Activated gamma-delta T cell treated with Interleukin-2 at 50 U/mL for 16 hours (primary cell): ENCODE results near the gene GNAL.

Experiments used
- DNase-seq: peaks from one replicate; pipeline ENCODE4 v3.0.0-alpha.2; 2020

Gene GNAL

GRCh38 chr18:11775436-11776174 is 86.5 kb downstream of the GNAL start:
- no peak for DNase-seq

GRCh38 chr18:11780042-11780441 is 91.0 kb downstream of the GNAL start:
- no peak for DNase-seq

GRCh38 chr18:11783716-11784331 is 94.8 kb downstream of the GNAL start:
- no peak for DNase-seq

- no peak for DNase-seq
These were observed 95.7 kb downstream of the GNAL start for GRCh38 chr18:11784674-11785304.

- no peak for DNase-seq
These were observed 96.5 kb downstream of the GNAL start for GRCh38 chr18:11785444-11786055.

GRCh38 chr18:11789716-11790510 is 100.8 kb downstream of the GNAL start:
- DNase-seq, result no peak

GRCh38 chr18:11791131-11791530 is 102.1 kb downstream of the GNAL start:
- DNase-seq, result no peak

- DNase-seq, result no peak
These were observed 103.6 kb downstream of the GNAL start for GRCh38 chr18:11792632-11793031.

- no peak for DNase-seq
These were observed 105.1 kb downstream of the GNAL start for GRCh38 chr18:11794195-11794594.

- no peak for DNase-seq
These were observed 106.9 kb downstream of the GNAL start for GRCh38 chr18:11795916-11796315.

- no peak for DNase-seq
These were observed 109.2 kb downstream of the GNAL start for GRCh38 chr18:11798271-11798670.

GRCh38 chr18:11799066-11799465 is 110.0 kb downstream of the GNAL start:
- DNase-seq, result no peak

- DNase-seq, result no peak
These were observed 111.7 kb downstream of the GNAL start for GRCh38 chr18:11800566-11801334.

GRCh38 chr18:11801573-11801972 is 112.5 kb downstream of the GNAL start:
- DNase-seq, result no peak

GRCh38 chr18:11802158-11802557 is 113.1 kb downstream of the GNAL start:
- no peak for DNase-seq

- no peak for DNase-seq
These were observed 113.5 kb downstream of the GNAL start for GRCh38 chr18:11802586-11802985.

- DNase-seq, result no peak
These were observed 118.2 kb downstream of the GNAL start for GRCh38 chr18:11807233-11807632.

- no peak for DNase-seq
These were observed 119.2 kb downstream of the GNAL start for GRCh38 chr18:11808001-11808855.

- no peak for DNase-seq
These were observed 120.8 kb downstream of the GNAL start for GRCh38 chr18:11809895-11810294.

GRCh38 chr18:11810379-11810778 is 121.3 kb downstream of the GNAL start:
- DNase-seq, result no peak

GRCh38 chr18:11811009-11811408 is 121.9 kb downstream of the GNAL start:
- DNase-seq, result no peak
